SIG-M5 treated with dmso at 0.1 percent for 504 hours (cell line): ENCODE measurements around the gene TEX261.

Experiments used
- DNase-seq: peaks from one replicate; lab custom pipeline; 2025; ENCODE audit not compliant: unreplicated experiment; lab: John Stamatoyannopoulos, UW

The TEX261 gene

DNA sequence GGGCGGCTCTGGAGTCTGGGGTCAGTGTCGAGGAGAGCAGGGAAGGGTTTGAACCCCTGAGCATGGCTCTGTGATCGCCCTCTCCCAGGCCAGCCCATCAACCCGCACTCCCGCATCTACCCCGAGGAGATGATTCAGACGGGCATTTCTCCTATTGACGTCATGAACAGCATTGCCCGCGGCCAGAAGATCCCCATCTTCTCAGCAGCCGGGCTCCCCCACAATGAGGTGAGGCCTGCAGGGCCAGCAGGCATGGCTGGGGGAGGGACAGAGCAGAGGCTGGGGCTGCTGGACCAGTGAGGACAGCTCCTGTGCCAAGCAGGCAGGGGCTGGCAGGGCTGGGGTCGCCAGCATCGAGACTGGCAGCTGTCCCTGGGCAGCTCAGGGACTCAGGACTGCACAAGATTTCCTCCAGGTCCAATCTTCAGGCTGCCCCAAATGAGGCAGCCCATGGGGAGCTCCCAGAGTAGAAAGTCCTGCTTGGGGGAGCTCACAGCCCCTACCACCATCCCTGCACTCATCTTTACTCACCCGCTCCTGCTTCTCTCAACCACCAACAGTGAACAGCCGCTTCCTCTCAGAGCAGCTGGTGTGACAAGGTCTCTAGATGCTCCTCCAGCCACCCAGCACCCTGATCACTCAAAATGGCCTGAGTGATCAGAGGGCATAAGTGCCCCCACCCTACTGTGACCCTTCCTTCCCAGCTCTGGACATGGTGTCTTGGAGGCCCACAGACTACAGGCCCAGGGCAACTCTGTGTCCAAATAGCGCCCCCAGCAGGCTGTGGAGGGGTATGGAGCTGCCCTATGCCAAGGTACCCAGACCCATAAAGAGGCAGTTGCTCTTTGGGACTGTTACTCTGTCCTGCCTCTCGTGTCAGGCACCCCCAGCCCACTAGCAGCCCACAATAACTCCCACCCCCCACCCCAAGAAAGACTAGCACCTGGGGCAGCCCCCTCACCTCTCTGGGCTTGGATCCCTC lies 34.5 kb downstream of the TEX261 start:
- no peak for DNase-seq

DNA sequence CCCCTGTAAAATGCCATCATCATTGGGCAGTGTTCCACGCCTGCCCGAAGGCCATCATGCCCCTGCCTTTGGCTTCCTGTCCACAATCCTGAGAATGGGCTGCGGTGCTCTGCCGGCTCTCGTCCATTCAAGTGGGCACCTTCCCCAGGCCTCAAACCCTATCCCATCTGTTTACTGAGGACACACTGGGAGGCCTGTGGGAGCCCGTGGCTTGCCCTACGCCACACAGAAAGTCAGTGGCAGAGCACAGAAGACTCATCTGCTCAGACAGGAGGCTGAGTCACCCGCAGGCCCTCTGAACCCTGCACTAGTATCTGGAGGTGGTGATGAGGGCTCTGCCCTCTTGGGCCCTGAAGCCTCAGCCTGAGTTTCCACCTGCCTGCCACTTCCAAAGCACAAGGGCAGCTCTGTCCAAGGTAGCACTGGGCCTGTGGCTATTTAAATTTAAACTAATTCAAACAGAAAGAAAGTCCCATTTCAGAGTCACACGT lies 35.4 kb downstream of the TEX261 start:
- DNase-seq: no peak

DNA sequence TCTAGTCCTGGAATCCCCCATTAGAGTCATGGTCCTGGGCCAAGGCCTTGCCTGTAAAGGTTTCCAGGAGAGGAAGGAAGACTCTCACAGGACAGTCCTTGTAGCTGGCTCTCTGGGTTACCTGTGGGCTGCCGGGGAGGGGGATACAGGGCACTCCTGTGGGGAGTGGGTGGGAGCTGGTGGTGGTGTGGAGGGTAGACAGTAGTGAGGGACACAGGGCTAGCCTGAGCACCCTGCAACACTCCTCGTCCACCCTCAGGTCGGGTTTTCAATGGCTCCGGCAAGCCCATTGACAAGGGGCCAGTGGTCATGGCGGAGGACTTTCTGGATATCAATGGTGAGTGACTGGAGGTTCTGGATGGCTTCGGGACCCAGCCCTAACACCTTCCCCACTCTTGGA lies 35.9 kb downstream of the TEX261 start:
- no peak for DNase-seq

DNA sequence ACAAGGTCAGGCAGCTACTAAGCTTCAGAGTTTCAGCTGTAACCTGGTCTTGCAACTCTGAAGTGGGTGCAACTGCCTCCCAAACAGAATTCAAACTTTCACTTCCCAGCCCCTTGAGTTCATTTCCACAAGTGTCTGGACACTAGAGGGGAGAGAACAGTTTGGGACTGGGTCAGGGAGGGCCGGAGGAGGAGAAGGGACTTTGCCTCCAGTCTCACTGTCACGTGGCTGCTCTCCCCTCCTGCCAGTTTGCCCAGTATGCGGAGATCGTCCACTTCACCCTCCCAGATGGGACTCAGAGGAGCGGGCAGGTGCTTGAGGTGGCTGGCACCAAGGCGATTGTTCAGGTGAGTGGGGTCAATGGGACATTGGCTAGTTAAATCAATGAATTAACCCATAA lies 36.9 kb downstream of the TEX261 start:
- no peak for DNase-seq

DNA sequence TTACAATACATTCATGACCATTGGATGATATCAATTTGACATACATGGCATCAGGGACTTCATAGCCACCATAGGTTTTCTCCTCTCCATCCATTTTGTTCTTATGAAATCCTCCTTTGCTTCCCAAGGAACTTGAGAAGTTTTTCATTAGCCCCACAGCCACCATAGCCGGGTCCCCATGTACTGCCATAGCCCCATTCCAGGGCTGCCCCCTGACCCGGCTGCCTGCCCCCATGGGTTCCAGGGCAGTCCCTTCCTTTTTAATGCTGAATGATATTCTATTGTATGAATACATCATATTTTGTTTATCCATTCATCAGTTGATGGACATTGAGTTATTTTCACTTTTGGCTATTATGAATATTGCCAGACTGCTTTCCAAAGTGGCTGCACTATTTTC lies 38.5 kb downstream of the TEX261 start:
- DNase-seq: no peak

DNA sequence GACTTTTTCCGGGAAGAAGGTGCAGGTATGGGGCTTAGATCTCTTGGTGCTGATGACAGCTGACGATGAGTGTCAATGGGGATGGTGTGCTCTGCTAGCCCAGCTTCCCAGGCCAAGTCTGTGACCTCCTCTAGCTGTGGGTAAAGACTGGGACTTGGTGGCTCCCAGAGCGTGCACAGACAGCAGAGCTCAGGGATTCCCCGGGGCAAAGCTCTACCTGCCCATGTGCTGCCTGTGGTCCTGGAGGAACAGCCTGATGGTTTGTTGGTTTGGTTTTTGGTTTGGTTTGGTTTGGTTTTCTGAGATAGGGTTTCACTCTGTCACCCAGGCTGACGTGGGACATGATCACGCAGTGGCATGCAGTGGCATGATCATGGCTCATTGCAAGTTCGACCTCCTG lies 39.8 kb downstream of the TEX261 start:
- no peak for DNase-seq

DNA sequence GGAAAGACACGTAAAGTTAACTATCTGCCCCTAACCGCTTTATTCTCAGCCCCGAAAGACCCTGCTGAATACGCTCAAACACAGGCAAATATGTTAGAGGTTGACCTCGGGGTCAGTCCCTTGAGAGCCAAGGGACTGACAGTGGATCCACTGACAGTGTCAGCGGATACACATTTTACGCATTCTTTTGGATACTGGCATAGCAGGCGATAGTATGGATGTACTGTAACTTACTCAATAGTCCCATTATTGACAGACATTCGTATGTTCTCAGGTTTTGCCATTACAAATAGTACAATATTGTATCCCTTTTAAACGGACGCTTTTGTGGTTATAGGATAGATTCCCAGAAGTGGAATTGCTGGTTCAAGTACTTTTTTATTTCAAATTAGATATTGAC lies 45.6 kb downstream of the TEX261 start:
- no peak for DNase-seq

DNA sequence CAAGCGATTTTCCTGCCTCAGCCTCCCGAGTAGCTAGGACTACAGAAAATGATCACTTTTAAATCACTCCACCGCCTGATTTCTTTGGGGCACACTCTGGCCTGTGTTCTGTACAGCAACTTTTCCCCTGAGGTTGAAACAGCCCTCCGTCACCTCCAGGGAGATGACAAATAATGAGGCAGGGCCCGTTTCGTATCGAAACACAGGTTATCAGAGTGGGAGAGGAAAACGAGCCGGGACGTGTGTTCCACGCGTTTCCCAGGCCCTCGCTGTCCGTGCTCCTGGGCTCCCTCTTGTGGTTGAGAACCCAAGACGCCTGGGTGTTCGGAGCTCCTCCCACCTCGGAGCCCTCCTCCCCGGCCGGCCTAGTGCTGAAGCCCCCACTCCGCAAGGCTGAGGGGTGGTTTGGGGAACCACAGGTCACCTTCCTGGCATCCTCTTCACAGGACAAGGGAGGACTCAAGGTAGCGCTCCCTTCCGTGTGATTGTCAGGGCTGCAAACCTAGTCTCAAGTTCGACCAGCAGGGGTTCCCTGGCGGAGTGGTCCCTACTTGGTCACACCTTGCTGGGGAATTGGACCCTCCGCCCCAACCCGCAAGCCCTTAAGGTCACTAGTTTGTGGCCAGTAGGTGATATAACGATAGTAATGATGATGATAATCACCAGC lies 46.2 kb downstream of the TEX261 start:
- peak; percentile 62 for DNase-seq

DNA sequence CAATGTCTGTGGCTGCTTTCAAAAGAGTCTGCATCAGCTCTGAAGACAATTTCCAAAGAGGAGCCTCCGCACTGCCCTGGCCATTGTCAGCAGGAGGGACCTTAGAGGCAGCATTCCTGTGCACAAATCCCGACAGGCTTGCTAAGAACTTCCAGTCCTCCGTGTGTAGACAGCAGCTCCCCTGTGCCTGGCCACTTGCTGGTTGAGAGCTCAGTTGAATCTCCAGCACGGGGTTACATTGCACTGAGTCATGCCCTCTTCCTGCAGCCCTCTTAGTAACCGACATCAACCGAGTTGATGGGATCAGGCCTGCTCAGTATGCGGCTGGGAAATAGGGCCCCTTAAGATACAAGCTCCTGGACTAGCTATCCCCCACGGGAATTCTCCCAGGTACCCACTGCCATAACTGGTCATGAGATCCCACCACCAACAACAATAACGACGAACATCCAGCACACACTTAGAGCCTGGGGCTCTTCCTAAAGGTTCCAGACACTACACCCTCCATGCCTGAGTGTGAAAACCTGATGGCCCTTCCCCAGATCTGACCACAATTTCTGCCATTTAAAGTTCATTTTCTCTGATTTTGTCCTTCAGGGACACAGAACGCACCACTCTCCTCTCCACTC lies 47.0 kb downstream of the TEX261 start:
- no peak for DNase-seq

DNA sequence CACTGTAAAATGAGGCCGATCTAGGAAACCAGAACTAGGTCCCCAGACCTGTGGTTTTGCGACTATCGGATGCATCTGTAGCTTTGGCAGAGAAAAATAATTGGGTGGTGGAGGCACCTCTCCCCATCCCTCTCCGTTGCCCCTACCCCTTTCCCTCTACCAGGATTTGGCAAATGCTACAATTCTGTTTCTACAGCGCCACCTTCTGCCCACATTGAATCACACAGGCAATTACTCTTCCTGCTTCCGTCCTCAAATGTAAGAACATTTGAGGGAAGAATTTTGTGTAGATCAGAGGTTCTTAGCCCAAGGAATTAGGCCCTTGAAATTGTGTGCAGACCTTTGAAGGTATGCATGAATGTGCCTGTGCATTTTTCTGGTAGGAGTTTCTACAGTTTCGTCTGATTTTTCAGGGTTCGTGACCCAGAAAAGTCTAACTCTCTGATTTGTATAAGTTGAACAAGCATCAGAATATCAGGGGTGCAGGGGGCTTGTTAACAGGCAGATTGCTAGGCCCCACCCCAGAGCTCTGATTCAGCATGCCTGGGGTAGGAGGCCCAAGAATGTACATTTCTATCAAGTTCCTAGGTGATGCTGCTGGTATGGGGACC lies 47.7 kb downstream of the TEX261 start:
- DNase-seq: peak; percentile 73

DNA sequence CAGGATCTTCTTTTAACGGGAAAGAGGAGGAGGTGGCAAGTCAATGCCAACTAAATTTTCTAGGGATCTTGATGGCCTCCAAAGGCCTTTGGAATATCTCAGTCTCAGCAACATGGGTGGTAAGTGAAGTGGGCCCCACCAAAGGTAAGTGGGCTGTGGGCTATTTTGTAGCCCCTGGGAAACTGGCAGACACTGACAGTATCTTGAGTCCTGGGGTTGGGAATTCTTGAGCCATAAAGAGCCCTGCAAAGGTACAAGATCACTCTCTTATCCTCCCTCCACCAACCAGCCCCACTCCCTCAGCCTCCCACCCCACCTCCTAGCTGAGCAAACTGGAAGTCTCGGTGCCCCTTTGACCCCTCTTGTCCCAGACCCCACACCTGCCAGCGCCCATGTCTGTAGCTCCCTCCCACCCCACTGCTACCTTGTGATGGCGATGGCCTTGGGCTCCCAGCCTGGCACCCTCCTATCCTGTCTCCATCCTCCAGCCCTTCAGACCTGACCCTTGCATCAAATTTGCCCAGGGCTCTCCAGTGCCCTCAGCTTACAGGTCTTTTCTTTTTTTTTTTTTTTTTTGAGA lies 50.5 kb downstream of the TEX261 start:
- no peak for DNase-seq

DNA sequence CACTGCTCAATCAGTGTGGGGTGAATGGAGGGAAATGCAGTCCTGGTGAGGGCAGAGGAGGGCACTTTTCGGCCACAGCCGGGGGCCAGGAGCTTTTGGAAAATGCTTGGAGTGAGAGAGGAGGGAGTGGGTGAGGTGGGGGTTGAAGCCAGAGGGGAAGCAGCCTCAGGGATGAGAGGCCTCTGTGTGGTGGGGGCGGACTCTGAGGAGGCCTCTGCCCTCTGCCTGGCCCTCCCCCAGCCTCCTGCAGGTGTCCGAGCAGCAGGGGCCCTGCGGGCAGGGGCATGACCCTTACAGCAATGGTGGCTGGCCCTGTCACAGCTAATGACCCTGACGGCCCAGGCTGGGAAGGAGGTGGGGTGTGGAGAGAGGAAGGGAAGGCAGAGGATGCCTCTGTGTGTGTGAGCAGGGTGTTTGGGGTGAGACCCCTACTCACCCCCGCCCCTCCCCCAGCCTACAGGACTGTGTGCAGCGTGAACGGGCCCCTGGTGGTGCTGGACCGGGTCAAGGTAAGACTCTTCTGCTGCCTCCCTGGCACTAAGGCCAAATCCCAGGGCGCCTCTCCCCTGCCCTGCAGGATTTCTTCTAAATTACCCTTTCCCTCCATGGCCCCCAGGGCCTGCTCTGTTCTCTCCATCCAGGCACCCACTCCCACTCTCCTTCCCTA lies 51.3 kb downstream of the TEX261 start:
- no peak for DNase-seq

DNA sequence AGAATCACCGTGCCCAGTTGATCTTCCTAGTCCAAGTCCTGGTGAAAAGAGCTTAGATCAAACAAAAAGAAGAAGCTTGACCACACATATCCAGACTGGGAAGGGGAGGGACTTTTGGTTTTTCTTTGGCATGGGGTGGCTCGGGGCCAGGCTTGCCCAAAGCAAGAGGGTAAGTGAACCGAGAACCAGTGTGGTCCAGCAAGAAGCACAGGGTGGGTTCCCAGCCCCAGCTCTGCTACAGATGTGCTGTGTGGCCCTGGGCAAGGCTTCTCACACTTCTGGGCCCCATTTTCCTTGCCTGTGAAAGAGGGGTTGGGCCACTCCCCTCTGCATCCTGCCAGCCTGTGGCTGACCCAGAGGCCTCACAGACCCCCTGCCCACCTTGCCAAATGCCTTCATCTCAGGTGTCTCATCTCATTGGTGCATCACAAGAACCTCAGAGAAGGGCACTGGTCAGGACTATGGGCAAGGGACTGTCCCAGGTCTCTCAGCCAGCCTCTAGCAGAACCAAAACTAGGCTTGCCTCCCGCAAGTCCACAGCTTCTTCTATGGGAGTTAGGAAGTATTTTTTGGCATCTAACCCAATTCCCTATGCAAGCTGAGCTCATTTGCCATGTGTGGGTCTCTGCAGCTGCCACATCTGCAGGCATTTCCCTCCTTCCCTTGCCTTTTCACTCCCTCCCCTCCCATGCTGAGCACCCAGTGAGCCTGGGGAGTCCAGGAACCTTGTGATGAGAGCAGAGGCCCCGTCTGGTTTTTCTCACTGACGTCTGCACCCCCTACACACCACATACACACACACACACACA lies 52.1 kb downstream of the TEX261 start:
- DNase-seq: no peak

DNA sequence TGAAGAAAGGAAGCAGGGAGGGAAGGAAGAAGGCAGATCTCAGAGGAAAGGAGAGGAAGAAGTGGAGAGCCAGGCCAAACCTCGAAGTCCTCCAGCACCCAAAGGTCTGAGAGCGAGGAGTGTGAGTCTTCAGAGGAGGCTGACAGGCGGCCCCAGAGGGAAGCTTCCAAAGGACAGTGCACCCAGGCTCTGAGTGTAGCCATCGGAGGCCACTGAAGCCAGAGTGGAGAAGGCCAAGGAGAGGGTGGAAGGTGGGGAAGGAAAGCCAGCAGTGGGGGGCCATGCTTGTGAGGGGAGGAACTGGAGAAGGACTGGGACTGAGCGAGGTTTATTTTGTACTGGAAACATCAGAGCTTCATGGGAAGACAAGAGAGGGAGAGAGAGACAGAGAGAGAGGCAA lies 53.0 kb downstream of the TEX261 start:
- no peak for DNase-seq

DNA sequence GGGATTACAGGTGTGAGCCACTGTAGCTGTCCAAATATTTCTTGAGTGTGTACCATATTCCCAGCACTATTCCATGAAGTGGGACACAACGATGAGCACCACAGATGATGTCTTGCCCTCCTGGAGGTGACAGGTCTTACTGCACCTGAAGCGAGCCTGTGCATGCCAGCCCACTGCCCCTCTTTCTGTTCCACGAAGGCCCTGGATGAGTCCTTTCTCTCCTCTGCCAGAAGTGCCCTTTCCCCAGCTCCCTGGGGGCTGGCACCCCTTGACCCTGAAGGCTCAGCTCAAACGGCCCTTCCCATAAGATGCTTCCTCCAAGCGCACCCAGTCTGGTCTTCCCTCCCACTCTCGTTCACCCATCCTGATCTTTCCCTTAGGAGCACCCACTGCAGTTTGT lies 53.5 kb downstream of the TEX261 start:
- no peak for DNase-seq

DNA sequence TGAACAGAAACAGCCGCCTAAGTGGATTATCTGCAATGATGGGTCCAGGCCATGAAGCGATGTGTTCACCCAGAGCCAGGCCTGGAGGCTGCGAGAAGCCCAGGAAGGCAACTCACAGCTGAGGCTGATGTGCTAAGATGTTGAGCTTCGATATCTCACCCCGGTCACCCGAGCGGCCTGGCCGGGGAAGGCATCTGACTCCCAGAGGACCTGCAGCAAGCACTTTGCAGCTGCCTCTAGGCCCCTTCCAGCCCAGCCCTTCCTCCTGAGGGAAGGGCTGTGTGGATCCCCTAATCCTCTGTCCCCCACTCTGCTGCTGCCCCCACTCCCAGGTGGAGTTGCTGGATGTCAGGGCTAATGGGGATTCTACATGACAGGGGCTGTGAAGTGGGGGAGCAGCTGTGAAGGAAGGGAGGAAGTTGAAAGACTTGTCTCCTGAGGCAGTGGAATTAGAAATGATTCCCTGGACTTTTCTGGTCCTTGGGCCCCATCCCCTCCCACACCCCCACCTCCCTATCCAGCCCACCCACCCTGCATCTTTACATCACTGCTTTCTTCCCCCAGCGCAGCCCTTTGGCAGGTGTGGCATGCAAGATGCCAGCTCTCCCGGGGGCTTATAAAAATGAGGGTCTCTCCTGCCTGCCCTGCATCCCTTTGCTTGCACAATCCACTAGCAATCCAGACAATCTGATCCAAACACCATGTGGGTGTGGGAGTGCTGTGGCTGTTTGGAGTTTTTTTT lies 54.7 kb downstream of the TEX261 start:
- no peak for DNase-seq

DNA sequence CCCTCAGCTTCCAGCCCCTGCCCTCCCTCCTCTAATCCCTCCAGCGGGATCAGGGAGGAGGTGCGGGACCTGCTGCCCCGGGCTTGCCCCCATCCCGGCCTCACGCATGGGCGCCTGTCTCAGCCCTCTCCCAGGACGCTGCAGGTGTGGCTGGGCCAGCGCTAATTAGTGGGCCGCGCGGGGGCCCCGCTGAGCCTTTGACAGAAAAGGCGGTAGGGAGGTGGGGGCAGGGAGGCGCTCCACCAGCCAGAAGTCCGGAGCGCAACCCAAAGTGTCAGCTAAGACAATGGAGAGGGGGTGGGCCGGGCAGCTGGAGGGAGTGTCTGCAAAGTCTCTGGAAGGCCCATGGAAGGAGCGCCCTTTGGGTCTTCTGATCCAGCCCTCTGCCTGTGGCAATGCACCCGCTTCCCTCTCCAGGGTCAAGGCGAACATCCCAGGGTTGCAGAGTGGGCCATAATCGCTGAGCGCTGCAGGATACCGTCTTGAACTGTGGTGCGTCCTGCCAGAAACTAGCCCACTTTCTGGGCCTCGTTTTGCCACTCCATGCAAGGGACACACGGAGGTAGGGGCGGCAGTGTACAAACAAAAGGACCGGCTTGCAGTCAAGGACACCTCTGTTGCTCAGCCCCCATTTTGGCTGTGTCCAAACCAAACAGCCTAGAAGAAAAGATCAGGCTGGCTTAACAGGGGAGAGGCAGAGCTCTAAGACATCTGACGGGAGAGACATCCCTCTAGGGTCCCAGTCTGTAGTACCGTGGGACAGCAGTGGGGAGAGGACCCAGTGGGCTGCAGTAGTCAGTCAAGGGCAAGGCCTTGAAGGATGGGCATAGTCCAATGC lies 55.5 kb downstream of the TEX261 start:
- DNase-seq: no peak

DNA sequence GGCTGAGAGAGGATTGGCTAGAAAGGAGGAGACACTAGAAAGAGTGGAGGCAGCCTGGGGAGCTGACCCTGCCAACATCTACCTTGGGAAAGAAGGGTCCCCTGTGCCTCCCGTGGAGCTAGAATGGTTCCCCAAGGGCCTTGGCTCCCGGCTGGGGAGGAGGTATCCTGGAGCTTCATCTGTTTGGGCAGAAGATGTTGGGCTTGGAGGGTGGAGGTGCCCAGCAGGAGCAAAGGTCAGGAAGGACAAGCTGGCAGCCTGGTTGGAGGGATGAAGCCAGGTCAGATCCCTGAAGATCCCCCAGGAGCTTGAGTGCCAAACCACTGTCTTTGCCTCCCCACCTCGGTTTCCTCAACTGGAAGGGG lies 56.1 kb downstream of the TEX261 start:
- DNase-seq: no peak
